ENCODE measurements around the gene SLC1A2.

DNA sequence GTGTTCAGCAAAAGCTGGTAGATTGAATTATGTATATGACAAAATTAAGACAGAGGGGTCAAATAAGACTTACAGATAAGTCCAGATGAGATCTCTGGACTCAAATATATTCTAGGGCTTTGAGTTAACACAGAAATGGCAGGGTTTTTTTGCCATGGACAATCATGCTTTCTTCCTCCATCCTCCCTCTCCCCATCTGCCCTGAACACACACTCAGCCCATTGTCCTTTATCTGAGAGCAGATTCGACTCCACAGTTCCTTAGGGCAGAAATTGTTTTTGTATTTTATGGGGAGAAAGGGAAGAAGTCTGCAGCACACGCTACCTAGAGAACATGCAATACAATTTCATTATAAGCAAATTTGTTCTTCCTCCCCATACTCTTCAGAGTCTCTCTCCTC is 86.8 kb downstream of the SLC1A2 start:
- TF ChIP-seq, protein P1, sequence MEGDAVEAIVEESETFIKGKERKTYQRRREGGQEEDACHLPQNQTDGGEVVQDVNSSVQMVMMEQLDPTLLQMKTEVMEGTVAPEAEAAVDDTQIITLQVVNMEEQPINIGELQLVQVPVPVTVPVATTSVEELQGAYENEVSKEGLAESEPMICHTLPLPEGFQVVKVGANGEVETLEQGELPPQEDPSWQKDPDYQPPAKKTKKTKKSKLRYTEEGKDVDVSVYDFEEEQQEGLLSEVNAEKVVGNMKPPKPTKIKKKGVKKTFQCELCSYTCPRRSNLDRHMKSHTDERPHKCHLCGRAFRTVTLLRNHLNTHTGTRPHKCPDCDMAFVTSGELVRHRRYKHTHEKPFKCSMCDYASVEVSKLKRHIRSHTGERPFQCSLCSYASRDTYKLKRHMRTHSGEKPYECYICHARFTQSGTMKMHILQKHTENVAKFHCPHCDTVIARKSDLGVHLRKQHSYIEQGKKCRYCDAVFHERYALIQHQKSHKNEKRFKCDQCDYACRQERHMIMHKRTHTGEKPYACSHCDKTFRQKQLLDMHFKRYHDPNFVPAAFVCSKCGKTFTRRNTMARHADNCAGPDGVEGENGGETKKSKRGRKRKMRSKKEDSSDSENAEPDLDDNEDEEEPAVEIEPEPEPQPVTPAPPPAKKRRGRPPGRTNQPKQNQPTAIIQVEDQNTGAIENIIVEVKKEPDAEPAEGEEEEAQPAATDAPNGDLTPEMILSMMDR (IDR thresholded peaks at IDR 0.05; ENCODE audit: low read depth, low read length), result no peak
- TF ChIP-seq POLR2A (IDR thresholded peaks at IDR 0.05; ENCODE audit: extremely low read depth, insufficient read length), result no peak
